K562 (cell line): ENCODE measurements around the gene ZNF805. TPM values are rescaled to one million over a fixed set of nuclear protein-coding genes. Genes with fewer than 3 reads are reported as not detected.
A peak's percentile ranks its signal among the peaks of the same experiment; 100 is the strongest.

Experiments
- FOSL1 ChIP-seq: fragments of 200-800 bp; sonication (Bioruptor generic); conservative IDR thresholded peaks from 2 replicates; pipeline ENCODE4 v1.6.1; 2016; ENCODE audit warnings: missing genetic modification characterization, missing compliant biosample characterization
- HNRNPH1 ChIP-seq: fragments of 200-400 bp; formaldehyde crosslinking; optimal IDR thresholded peaks from 2 replicates; pipeline ENCODE3; 2017; ENCODE audit warnings: low read depth, mild to moderate bottlenecking, low read length, moderate library complexity
- MBD1 ChIP-seq: fragments of 250-450 bp; sonication (Bioruptor Pico); IDR thresholded peaks from 2 replicates; pipeline ENCODE4 v1.8.0; 2022; ENCODE audit warnings: inconsistent platforms
- RBM14 ChIP-seq: fragments of 200-400 bp; formaldehyde crosslinking; IDR thresholded peaks from 2 replicates; pipeline ENCODE4 v1.6.1; 2018; ENCODE audit warnings: low read depth, mild to moderate bottlenecking, low read length, moderate library complexity, borderline replicate concordance; ENCODE audit not compliant: insufficient read depth
- TCF7L2 ChIP-seq: fragments of 150-350 bp; IDR thresholded peaks from 2 replicates; pipeline ENCODE4 v1.6.1; 2016; ENCODE audit warnings: low read depth, mild to moderate bottlenecking, low read length, moderate library complexity
- TFAM ChIP-seq: fragments of 250-450 bp; sonication (Bioruptor Pico); conservative IDR thresholded peaks from 2 replicates; pipeline ENCODE4 v1.5.0; 2021; ENCODE audit warnings: mild to moderate bottlenecking, moderate library complexity
- ZMIZ1 ChIP-seq, 2 experiments: fragments of 150-350 bp in 1 of 2; IDR thresholded peaks; 2 replicates each; pipeline ENCODE4 v1.6.1; 2012 to 2016; ENCODE audit warnings: low read depth in 2 of 2, low read length in 2 of 2, mild to moderate bottlenecking in 1 of 2, moderate library complexity in 1 of 2
- ZNF407 ChIP-seq: fragments of 450-650 bp; IDR thresholded peaks from 2 replicates; pipeline ENCODE4 v1.6.1; 2016; ENCODE audit warnings: low read depth
- ZNF75A ChIP-seq: fragments of 450-650 bp; formaldehyde crosslinking; IDR thresholded peaks from 2 replicates; pipeline ENCODE4 v1.4.0; 2020; ENCODE audit warnings: mild to moderate bottlenecking
- polyA plus RNA-seq, 8 experiments: library from polyadenylated mRNA; depleted of rRNA in 4 of 8; stranded (reverse) in 5 of 8; unstranded in 3 of 8; fragments of >200 nt; fragmentation: Nextera tagmentation in 2 of 8; fragmentation: Illumina TruSeq in 1 of 8; extraction: Ambion mirVana in 2 of 8; extraction: Trizol in 1 of 8; gene quantifications; 2 replicates each; pipeline versions ENCODE4 v1.2.1 to v1.2.3, GENCODE V29; 2011 to 2014; ENCODE audit warnings: inconsistent platforms in 1 of 8, missing spikeins in 1 of 8
- total RNA-seq, 7 experiments: library from RNA; depleted of rRNA in 6 of 7; stranded (reverse); fragments of >200 nt in 6 of 7; fragmentation: Illumina TruSeq in 2 of 7; extraction: Trizol in 2 of 7; gene quantifications; 2 replicates each; pipeline versions ENCODE4 v1.2.1 to v1.2.3, GENCODE V29; 2011 to 2021; ENCODE audit warnings: low replicate concordance in 1 of 7

The ZNF805 gene
- total and polyA plus RNA-seq, 9 of the 15 experiments (the other 6 are each of a cell fraction or from before 2014, with no cell fraction given) = 0.32 to 6.7 (median 3.9) TPM

GRCh38 chr19:57279418-57280164 lies 39.2 kb downstream of the ZNF805 start (continued):
- TF ChIP-seq ZNF407 (peak; percentile 82), RBM14 (no peak), FOSL1 (tag) (peak; percentile 53), TFAM (no peak), ZNF75A (CRISPR knock-in tag) (no peak), MBD1 (CRISPR knock-in tag) (no peak), ZMIZ1 (IDR thresholded peaks at IDR 0.05; ENCODE audit: low read depth in 2 of 2, low read length in 2 of 2) (0 out of 4 replicates have a peak, but pooled peaks of 1 of the 2 experiments have one; percentile 46), HNRNPH1 (no peak), TCF7L2 (no peak)
